C4-2B (cell line): ENCODE measurements around the gene PDZD8.

Source experiments
- H3K27ac ChIP-seq: fragments of 450-650 bp; 2 replicates; pipeline ENCODE4 v1.5.1; 2017
- CTCF ChIP-seq: fragments of 450-650 bp; conservative IDR thresholded peaks from 2 replicates; pipeline ENCODE4 v1.5.1; 2017; ENCODE audit warnings: mild to moderate bottlenecking
- ZFX ChIP-seq: fragments of 450-650 bp; IDR thresholded peaks from 2 replicates; pipeline ENCODE4 v1.6.1; 2017

Gene PDZD8

DNA sequence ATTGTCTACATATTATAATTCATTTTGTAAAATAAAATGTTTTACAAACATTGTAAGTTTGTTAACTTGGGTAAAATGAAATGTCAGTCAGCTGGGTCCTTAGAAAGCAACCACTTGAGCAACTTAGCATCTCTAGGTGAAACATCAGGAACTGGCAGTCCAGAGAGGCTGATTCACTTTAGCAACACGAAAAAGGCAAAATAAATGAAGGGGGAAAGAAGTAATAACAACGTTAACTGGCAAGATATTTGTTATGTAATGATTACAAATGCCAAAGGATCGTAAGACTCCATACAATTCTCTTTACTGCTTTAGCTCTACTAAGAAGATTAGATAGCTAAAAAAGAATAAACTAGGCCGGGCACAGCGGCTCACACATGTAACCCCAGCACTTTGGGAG, 5.0 kb downstream of the PDZD8 start:
- no peak for TF ChIP-seq CTCF
- no peak for TF ChIP-seq ZFX
- H3K27ac ChIP-seq, result no peak overlapping the region

DNA sequence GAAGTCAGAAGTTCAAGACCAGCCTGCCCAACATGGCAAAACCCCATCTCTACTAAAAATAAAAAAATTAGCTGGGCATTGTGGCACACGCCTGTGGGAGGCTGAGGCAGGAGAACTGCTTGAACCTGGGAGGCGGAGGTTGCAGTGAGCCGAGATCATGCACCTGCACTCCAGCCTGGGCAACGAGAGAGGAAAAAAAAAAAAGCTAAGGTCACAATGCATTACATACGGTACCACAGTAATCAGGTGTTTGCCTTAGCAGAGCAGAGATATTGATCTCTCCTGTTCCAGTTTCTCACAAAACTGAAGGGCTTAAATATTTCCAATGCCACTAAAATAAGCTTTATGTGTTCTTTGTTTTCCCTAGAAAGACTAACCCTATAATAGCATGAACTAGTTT, 7.5 kb downstream of the PDZD8 start:
- H3K27ac ChIP-seq, result no peak overlapping the region
- TF ChIP-seq CTCF (no peak), ZFX (no peak)

GRCh38 chr10:117366741-117367140, 8.5 kb downstream of the PDZD8 start:
- H3K27ac ChIP-seq, result no peak overlapping the region
- TF ChIP-seq ZFX, result no peak

GRCh38 chr10:117365612-117366011, 9.6 kb downstream of the PDZD8 start:
- no peak overlapping the region for H3K27ac ChIP-seq
- TF ChIP-seq CTCF (no peak), ZFX (no peak)

DNA sequence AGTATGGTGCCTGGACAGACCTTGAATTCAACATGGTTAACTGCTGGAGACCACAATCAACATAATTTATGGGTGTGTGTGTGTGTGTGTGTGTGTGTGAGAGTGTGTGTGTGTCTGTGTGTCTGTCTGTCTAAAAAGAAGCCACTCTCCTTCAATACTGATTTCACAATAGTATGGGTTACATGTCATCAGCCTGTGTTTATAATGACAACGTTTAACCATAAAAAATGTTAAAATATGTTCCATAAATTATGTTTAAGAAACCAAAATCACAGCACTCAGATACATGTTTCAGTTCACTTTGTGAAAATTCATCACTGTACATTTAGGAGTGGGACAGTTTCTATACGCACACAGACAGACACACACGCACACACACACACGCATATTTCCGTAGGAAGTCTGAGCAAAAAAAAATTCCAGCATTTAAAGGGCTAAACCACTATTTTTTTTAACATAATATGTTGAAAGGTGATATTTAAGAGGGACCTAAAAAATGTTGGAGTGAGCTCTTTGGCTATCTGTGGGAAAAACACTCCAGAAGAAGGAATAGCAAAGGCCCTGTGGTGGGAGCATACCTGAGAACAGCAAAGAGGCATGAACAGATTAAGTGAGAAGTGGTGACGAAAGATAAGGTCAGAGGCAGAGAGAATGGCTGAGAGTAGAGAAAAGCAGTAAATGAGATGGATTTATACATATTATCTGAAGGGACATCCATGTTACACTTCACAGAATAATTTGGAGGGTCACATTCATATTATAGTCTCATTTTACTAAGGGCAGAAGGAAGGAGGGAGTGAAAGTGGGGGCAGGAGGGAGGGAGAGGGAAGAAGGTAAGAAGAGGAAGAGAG, 10.9 kb downstream of the PDZD8 start:
- H3K27ac ChIP-seq, result no peak overlapping the region

DNA sequence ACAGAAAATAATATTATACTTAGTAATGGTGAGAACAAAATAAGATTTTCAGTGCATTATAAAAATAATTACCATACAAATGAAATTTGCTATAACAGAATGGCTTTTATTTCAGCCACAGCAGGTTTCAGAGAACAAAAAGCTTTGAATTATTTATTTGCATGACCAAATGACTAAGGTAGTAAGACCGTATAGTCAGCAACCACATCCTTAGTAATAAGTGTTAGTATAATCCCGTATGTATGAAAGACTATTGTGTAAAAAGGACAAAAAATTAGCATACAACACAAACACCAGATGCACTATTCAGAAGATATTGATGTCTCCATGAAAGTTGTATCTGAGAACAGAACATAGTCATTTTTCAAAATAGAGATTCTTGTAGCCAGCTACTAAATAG, 12.2 kb downstream of the PDZD8 start:
- no peak for TF ChIP-seq ZFX
- TF ChIP-seq CTCF, result no peak
- H3K27ac ChIP-seq, result no peak overlapping the region

More for the DNA sequence above, 10.9 kb downstream of the PDZD8 start:
- TF ChIP-seq ZFX (no peak), CTCF (no peak)

DNA sequence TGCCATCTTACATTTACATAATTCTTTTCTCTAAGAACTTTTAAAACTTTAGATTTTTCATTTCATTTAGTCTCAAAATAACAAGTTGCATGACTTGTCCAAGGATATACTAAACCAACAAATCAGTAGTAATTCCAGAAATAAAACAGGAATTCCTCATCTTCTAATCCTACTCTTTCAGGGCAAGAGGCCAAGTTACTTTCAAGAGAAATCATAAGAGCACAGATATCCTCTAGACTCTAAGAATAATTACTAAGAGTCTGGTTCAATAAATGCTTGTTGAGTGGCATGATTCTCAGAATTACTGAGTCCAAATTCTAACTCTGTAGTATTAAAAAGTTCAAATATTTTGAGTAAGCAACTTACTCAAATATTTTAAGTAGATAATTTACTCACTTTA, 12.9 kb downstream of the PDZD8 start:
- no peak overlapping the region for H3K27ac ChIP-seq
- TF ChIP-seq CTCF (no peak), ZFX (no peak)
